Kidney epithelial cell (primary cell): ENCODE data around the gene COL19A1. TPM values are rescaled to one million over a fixed set of nuclear protein-coding genes. Genes with fewer than 3 reads are reported as not detected.
"Not testable (repeated sequence)": the region's sequence is repeated elsewhere in the genome, so short reads cannot be mapped to it uniquely, and the experiment has no call there.

Experiments used
- DNase-seq: peaks from one replicate; pipeline ENCODE4 v3.0.0-alpha.2; 2010; ENCODE audit warnings: low read depth
- H3K27me3 ChIP-seq: 2 replicates; pipeline ENCODE4 v1.6.0; 2011; ENCODE audit warnings: low read length; ENCODE audit not compliant: control insufficient read depth, insufficient read depth
- H3K36me3 ChIP-seq: 2 replicates; pipeline ENCODE4 v1.5.1; 2011; ENCODE audit warnings: low read length; ENCODE audit not compliant: control insufficient read depth, insufficient read depth
- H3K4me3 ChIP-seq: 2 replicates; pipeline ENCODE4 v1.5.1; 2011; ENCODE audit warnings: low read depth, mild to moderate bottlenecking, control low read depth, low read length
- total RNA-seq: library from RNA; depleted of rRNA; stranded (reverse); fragments of >200 nt; gene quantifications from 2 replicates; pipeline ENCODE4 v1.2.3, GENCODE V29; 2015
- TF ChIP-seq, protein P1 (sequence below): IDR thresholded peaks from 2 replicates; pipeline ENCODE4 v1.5.1; 2011; ENCODE audit warnings: mild to moderate bottlenecking, moderate library complexity, low read length, control low read depth, inconsistent platforms; ENCODE audit not compliant: insufficient read depth, poor library complexity, severe bottlenecking

Gene COL19A1
- total RNA-seq, 1 donor from 2014 or later, result not detected

DNA sequence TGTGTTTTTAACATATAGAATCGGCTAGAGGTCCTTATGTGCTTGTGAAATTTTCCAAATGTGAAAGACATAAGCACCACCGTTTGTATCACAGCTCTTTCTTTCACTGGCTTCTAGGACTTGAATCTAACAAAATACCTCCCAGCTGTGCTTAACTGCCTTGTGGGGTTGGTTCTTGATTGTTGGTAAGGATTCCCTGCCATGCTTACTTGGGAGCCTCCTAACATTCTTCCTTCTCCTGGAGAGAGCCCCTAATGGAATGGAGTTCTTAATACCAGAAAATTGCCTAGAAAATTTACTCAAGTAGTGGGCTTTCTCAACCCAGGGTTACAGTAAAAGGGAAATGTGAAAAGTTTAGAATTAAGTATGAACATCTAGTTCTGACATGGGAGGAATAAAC is 121.2 kb downstream of the COL19A1 start:
- no peak overlapping the region for H3K4me3 ChIP-seq
- DNase-seq, result no peak
- no peaks in the 10 kb centered on the region for H3K27me3 ChIP-seq
- TF ChIP-seq, protein P1, sequence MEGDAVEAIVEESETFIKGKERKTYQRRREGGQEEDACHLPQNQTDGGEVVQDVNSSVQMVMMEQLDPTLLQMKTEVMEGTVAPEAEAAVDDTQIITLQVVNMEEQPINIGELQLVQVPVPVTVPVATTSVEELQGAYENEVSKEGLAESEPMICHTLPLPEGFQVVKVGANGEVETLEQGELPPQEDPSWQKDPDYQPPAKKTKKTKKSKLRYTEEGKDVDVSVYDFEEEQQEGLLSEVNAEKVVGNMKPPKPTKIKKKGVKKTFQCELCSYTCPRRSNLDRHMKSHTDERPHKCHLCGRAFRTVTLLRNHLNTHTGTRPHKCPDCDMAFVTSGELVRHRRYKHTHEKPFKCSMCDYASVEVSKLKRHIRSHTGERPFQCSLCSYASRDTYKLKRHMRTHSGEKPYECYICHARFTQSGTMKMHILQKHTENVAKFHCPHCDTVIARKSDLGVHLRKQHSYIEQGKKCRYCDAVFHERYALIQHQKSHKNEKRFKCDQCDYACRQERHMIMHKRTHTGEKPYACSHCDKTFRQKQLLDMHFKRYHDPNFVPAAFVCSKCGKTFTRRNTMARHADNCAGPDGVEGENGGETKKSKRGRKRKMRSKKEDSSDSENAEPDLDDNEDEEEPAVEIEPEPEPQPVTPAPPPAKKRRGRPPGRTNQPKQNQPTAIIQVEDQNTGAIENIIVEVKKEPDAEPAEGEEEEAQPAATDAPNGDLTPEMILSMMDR, result no peak
- no peaks in the 10 kb centered on the region for H3K36me3 ChIP-seq

DNA sequence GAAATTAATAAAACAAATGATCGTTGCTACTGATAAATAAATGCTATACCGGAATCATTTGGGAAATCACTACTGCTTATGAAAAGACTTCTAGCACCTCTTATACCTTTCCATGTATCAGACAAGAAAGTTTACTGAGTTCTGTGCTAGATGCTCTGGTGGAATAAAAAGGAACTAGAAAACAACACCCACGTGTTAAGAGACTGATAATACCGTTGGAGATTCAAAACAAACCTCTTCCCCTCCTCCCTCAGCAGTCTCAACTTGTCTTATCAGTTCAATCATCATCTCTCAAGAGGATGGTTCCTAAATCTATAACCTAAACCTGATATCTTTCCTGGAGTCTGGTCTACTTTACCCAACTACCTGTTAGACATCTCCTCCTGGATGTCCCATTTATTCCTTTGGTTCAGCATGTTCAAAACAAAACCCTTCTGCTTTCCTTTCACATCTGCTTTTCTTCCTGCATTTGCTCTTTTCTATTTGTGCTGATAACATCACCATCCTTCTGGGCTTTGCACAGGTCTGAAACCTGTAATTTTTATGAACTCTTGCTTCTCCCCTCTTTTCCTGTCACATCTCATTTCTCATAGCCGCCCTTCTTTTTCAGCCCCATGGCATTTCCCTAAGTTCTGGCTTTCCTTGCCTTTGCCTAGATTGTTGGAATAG is 122.2 kb downstream of the COL19A1 start:
- TF ChIP-seq, protein P1, result no peak

DNA sequence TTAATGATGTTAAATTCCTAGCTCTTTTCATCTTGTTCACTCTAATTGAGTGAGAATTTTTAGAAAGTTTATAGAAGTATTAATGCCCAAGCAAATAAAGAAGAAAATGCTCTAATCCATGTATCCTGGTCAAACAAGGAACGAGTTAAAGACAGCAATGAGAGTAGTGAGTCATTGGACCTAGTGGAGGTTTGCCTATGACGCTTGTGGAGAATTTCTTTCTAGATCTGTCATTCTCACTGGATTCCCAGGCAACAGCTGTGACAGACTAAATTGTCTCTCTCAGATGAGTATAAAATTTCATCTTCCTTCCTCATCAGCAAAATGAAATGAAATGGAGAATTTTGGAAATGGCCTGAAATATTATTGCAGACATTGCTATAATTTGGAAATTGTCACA is 127.9 kb downstream of the COL19A1 start:
- no peak overlapping the region for H3K4me3 ChIP-seq
- TF ChIP-seq, protein P1, result no peak
- no peak for DNase-seq
- H3K36me3 ChIP-seq, result no peaks in the 10 kb centered on the region
- H3K27me3 ChIP-seq, result no peaks in the 10 kb centered on the region

More for the DNA sequence above, 122.2 kb downstream of the COL19A1 start:
- Histone ChIP-seq H3K4me3 (no peak overlapping the region), H3K36me3 (no peaks in the 10 kb centered on the region), H3K27me3 (no peaks in the 10 kb centered on the region)
- DNase-seq, result no peak

DNA sequence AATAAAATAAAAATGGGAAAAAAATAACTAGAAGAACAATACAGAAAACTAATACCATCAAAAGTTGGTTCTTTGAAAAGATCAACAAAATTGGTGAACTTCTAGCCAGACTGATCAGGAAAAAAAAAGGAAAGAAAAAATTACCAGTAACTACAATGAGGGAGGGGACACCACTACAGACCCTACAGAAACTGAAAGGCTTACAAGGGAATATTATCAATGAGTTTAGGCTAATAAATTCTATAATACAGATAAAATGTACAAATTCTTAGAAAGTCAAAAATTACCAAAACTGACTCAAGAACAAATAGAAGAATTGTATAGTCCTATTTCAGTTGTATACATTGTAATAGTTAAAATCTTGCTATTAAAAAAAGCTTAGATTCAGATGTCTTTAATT is 141.8 kb downstream of the COL19A1 start:
- DNase-seq, result no peak
- Histone ChIP-seq H3K4me3 (no peak overlapping the region), H3K36me3 (no peaks in the 10 kb centered on the region), H3K27me3 (no peaks in the 10 kb centered on the region)
- TF ChIP-seq, protein P1, result no peak

DNA sequence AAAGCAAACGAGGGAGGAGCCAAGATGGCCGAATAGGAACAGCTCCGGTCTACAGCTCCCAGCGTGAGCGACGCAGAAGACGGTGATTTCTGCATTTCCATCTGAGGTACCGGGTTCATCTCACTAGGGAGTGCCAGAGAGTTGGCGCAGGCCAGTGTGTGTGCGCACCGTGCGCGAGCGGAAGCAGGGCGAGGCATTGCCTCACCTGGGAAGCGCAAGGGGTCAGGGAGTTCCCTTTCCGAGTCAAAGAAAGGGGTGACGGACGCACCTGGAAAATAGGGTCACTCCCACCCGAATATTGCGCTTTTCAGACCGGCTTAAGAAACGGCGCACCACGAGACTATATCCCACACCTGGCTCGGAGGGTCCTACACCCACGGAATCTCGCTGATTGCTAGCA is 144.0 kb downstream of the COL19A1 start:
- H3K36me3 ChIP-seq, DNase-seq, H3K27me3 ChIP-seq, H3K4me3 ChIP-seq: not testable (repeated sequence)

DNA sequence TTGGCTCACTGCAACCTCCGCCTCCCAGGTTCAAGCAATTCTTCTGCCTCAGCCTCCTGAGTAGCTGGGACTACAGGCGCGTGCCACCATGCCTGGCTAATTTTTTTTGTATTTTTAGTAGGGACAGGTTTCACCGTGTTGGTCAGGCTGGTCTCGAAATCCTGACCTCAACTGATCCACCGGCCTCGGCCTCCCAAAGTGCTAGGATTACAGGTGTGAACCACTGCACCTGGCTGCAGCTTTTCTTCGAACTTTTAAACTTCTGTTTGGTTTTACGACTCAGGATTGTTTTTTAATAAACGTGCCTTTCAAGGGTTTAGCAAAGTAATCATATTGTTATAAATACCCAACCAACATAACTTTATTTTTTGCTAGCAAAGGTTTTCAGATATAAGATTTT is 156.8 kb downstream of the COL19A1 start:
- H3K36me3 ChIP-seq, result not testable (repeated sequence)

DNA sequence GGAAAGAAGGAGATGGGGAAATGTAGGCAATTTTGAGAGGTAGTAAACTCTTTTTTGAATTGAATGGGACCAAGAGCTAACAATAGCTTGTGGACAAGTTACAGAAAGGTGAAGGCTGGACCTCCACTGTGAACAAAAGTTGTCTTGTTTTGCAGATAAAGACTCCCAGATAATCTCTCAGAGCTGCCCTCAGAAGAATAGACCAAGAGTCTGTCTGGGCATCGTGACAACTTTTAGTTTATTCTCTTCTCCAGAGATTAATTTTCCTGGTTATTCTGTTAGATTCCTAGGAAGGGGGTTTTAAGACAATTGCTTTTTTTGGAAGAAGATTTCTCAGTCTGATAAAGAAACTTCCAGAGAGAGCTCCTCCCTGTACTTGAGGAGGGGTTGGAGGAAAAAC is 161.9 kb downstream of the COL19A1 start:
- DNase-seq, result no peak
- H3K27me3 ChIP-seq, result no peaks in the 10 kb centered on the region
- H3K4me3 ChIP-seq, result no peak overlapping the region
- TF ChIP-seq, protein P1, result no peak
- H3K36me3 ChIP-seq, result no peaks in the 10 kb centered on the region

More for the DNA sequence above, 156.8 kb downstream of the COL19A1 start:
- H3K4me3 ChIP-seq, H3K27me3 ChIP-seq, DNase-seq: not testable (repeated sequence)
